HG03066 (cell line): ENCODE results near the gene NSF.
"Not testable (repeated sequence)": the region's sequence is repeated elsewhere in the genome, so short reads cannot be mapped to it uniquely, and the experiment has no call there.

Experiments used
- ATAC-seq: cut with Tn5 transposase; IDR thresholded peaks from one replicate; pipeline ENCODE4 v1.9.1; 2021; ENCODE audit warnings: low read depth; ENCODE audit not compliant: unreplicated experiment

The NSF gene

DNA sequence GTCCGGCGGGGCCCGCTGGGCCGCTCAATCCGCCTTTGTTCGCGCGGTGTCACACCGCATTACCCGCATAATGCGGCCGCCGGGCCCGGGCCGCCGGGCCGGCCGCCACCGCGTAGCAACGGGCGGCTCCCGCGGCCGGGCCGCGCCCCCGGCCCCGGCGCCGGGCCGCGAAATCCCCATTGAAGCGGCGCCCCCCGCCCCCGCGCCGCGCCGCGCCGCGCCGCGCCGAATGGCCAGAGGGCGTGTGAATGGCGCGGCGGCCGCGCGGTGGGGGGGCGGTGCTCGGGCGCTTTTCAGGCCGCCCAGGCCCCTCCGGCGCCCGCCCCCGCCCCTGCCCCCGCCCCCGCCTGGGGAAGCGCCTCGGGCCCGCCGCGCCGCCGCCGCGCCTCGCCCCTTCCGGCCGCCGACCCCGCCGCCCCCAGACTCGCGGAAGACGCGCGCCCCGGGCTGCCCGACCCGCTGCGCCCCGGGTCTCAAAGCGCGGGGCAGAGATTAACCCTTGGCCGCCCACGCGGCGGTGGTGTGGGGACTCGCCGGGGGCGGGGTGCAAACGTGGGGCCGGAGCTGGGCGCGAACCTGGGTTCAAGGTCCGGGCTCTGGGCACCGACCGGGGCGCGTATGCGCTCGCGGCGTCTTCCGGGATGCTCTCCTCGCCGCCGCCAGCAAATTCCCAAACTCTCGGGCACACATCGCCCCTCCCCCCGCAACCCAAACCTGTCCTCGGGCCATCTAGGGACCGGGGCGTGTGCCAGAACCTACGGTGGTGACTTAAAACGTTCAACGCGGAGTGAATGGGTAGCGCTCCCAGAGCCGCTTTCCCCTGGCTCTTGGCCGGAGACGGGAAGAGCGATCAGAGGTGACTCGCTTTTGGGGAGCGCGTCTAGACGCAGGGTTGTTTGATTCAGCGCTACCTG lies 181.3 kb downstream of the NSF start:
- ATAC-seq, result no peak

DNA sequence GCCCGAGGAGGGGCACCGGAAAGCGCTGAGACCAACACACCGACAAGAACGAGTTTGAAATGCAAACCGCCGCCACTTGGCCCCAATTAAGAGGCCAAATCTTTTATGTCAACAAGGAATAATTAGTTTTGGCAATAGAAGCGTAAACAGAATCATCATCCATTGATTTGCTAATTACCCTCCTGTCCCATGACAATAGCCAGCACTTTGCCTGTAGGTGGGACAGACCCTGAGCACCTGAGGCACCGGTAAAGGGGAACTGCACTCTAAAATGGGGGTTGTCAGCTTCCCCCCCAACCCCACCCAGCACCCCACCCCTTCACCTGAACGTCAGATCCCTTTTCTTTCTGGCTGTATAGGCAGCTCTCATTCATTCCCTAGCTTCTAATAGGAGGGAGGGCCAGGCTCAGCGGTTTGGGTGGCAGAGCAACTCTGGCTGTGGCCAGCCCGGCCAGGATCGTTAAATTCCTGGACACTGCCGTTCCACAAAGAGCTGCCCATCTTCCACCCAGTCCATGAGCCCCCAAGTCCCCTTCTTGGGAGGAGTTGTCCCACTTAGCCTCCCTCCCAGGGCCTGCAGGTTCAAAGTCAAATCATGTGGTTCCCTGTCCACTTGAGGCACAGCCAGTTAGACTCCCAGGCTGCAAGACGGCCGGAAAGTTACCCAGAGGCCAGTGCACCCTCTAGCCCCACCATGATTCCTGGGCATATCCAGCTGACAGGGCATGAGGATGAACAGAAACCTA lies 182.2 kb downstream of the NSF start:
- no peak for ATAC-seq

DNA sequence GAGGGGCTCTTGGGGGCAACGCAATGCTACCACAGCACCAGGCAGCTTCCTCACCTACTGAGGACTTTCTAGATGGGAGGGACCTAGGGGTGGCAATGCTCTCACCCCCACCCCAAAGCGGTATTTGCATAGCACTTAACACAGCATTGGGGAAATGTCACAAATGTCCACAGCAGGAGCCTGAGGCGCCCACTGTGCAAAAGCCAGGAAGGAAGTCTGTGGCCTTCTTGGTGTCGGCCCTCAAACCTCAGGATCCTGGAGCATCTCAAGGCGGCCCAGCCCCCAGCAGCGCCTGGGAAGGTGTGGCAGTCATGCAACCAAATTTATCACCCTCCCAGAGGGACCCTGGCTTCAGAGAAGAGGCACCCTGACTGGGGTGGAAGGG lies 182.7 kb downstream of the NSF start:
- no peak for ATAC-seq

DNA sequence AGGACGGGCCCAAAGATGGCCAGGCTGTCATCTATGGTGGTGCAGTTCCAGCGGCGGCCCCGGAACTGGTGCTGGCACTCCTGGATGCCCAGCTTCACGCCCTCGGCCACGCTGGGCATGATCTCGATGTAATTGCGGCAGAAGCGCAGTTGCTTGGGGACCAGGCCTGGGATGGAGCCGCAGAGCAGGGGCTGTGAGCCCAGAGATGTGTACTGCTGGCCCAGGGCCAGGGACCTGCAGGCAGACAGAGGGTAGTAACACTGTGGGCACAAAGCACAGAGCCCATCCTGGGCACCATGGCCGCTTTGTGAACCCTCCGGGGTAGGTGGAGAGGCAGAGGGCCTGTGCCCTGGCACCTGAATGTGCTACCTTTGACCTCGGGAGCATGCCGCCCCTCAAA lies 183.2 kb downstream of the NSF start:
- no peak for ATAC-seq

GRCh38 chr17:46774108-46774737 lies 183.8 kb downstream of the NSF start:
- ATAC-seq, result no peak

GRCh38 chr17:46776298-46777005 lies 186.0 kb downstream of the NSF start:
- ATAC-seq, result no peak

DNA sequence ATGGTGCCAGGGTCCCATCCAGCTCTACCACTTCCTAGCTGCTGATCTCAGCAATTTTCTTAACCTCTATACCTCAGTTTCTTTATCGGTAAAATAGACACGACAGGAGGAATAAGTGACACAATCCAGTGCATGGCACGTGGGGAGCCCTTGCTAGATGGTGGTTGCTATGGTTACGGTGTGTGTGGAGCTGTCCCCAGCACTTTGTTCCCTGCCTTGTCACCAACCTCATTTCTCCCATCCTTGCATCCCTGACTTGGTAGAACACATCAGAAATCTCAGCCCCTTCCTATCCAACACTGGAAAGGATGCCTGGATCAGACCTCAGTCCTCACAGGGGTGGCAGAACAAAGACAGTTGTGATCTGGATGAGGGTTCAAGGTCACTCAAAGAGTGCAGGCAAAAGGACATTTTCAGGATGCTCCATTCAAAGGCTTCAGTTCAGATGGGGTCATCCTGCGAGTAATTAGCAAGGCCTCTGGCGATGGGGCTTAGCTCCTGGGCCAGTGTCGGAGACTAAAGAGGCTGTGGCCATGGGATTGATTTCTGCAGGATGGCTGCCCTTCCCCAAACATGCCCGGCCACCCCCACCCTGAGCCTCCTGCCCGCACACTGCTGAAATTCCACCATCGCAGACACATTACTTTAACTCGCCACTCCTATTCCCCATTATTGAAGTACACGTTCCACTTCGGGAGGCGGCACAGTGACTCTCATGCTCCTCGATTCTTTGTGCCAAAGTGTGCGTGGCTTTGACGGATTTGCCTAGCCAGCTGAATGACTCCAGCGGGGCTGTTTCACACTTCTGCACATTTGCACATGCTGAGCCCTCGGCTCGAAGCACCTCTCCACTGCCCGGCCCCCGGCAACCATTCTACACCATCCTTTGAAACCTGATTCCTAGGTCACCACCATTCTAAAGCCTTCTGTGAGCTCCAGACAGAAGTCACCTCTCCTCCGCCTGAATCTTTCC lies 187.8 kb downstream of the NSF start:
- ATAC-seq, result no peak

DNA sequence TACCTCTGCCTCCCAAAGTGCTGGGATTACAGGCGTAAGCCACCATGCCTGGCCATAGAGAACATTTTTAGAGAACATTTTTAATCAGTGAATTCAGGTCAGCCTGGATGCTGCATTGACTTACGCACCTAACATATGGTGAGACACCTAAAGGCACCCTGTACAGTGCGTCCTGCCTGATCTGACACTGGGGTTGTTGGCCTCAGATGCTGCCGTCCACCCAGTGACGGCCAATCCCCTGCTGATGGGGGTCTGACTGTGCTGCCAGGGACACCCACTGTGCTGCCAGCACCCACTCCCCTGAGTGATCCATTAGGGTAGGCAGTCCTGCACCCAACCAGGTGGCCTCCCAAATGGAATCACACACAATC lies 189.5 kb downstream of the NSF start:
- no peak for ATAC-seq

DNA sequence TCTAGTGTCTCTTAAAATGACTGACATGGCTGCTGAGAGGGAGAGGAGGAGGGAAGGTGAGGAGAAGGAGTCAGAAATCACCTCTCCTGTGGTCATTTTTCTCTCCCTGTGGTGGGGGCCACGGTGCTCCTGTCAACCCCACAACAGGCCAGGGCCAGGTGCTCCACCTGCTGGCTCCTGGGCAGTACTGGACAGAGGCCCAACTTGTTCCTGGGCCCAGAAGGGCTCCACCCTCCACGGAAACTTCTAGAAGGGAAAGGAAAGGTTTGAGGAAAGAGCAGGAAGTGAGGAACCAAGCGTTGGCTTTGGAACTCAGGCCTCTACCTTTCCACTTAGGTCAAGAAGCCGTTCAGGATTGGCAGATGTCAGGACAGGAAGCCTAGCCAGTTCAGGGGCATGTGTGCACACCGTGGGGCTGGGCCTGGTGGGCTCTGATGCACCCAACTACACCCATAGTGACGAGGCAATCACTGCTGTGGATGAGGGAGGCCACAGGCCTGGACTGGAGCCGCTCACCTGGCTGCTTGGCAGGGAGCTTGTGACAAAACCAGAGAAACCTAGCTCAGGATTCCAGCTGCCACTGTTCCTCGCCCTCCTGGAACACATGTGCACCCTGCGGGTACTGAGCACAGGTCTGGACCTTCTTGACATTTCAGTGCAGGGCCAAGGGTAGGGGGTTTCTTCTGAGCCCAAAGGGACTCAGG lies 191.9 kb downstream of the NSF start:
- no peak for ATAC-seq

GRCh38 chr17:46783031-46783593 lies 192.6 kb downstream of the NSF start:
- ATAC-seq, result no peak

GRCh38 chr17:46785696-46786095 lies 195.2 kb downstream of the NSF start:
- ATAC-seq, result no peak

DNA sequence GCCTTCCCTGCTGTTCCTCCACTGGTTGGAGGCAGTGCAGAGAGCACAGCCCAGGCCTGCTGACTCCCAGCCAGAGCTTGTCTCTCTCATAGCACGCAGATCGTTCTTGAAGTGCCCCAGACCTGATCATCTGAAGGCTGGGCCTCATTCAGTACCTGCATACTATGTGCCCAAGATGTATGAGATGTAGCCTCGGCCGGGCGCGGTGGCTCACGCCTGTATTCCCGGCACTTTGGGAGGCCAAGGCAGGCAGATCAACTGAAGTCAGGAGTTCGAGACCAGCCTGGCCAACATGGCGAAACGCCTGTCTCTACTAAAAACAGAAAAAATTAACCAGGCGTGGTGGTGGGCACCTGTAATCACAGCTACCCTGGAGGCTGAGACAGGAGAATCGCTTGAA lies 197.0 kb downstream of the NSF start:
- no peak for ATAC-seq

DNA sequence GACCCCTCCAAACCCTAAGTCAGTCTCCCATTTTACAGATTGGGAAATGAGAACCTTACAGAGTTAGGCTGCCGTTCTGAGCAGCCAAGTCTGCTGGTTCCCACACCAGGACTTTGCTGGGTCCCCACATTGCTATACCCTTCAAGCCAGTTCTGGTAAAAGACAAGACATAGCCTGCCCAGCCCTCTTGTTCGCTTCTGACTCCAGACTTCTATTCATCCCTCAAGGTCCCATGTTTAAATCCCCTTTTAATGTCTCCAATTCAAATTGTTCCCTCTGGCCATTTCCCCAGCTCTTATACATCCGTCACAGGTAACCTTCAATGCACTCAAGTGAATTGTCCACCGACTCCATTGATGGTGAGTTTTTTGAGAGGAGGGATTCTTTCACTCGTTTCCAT lies 197.8 kb downstream of the NSF start:
- no peak for ATAC-seq

DNA sequence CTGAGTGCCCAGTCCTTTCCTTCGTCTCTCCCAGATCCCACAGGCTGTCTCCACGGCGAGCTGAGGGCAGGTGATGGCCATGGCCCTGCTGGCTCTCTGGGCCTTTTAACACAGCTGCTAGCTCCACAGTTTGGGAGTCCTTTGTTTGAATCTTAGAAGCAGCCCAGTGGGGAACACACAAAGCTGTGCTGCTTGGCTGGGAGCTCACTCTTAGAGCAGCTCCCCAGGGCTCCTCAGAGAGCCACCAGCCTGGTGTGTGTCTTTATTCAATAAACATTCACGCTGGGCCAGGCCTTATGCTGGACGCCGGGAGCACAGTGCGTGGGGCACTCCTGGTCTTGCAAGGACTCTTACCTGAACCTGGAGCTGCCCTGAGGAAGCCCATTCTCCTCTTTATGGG lies 198.3 kb downstream of the NSF start:
- ATAC-seq, result no peak

DNA sequence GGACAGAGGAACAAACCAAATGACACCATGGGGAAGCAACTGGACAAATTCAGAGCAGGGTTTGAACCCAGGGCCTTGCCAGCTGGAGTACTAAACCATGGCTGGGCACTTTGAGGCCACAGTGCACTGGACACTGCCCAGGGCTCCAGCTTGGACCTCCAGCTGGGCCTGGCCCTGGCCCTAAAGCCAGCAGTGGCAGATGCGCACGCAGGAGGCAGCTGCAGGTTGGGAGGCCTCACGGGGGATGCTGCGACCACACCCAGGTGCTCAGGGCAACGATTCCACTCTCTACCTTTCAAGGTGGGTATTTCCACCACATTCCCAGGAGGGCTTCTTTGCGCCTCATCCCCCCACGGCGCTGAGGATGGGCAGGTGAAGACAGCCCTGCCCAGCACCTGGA lies 199.1 kb downstream of the NSF start:
- no peak for ATAC-seq

- no peak for ATAC-seq
Observed at GRCh38 chr17:46790216-46790615, 199.7 kb downstream of the NSF start.

- no peak for ATAC-seq
Observed at GRCh38 chr17:46791531-46791930, 201.1 kb downstream of the NSF start.

DNA sequence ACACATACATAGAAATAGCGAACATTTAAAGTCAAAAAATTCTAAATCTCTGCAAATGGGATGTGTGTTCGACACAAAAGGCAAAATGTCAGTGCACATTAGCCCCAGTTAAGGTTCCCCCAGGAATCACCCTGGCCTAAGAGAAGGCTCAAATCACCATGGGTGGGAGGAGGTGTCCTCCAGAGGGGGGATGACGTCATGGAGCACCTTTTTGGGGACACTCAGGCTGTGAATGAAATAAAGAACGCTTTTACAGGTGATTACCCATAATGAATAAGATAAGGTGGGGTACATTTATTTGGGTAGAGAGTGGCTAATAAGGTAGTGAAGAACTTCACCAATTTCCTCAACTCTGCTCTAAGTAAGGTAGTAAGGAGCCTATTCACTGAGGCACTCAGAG lies 201.6 kb downstream of the NSF start:
- no peak for ATAC-seq

DNA sequence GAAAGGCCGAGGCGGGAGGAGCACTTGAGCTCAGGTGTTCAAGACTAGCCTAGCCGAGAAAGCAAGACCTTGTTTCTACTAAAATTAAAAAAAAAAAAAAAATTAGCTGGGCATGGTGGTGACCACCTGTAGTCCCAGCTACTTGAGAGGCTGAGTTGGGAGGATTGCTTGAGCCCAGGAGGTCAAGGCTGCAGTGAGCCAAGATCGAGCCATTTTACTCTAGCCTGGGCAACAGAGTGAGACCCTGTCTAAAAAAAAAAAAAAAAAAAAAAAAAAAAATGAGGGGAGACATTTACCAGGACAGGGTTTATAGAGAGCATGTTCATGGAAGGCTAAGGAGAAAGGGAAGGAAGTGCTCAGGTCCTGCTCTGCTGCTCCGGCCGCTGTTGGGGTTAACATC lies 202.6 kb downstream of the NSF start:
- not testable (repeated sequence) for ATAC-seq
